H1 (cell line): ENCODE measurements around the gene PCDHB5. TPM values are rescaled to one million over a fixed set of nuclear protein-coding genes. Genes with fewer than 3 reads are reported as not detected.

Source experiments
- CTCF ChIA-PET: fragments of 300-600 bp; sonication (Branson Sonifier 250); formaldehyde crosslinking; loops from one replicate; lab custom pipeline; 2021; ENCODE audit not compliant: partially characterized antibody; lab: Charles Lee
- POLR2A ChIA-PET: fragments of 300-600 bp; sonication (Branson Sonifier 250); formaldehyde crosslinking; loops from one replicate; lab custom pipeline; 2021; ENCODE audit warnings: inconsistent platforms; ENCODE audit not compliant: partially characterized antibody; lab: Charles Lee
- DNase-seq, 2 experiments: peaks; one replicate each; pipeline versions ENCODE4 v3.0.0 to v3.0.0-alpha.2; 2010 to 2022; ENCODE audit warnings: low spot score in 2 of 2, low read depth in 1 of 2, mixed read lengths in 1 of 2
- FAIRE-seq: peaks from 2 replicates; lab custom pipeline; 2011; peaks lifted over from hg19 to GRCh38; lab: Jason Lieb, UNC
- H2AFZ ChIP-seq: 2 replicates; pipeline ENCODE4 v1.8.1; 2012; ENCODE audit warnings: low read length, inconsistent platforms
- H2AK5ac ChIP-seq: 2 replicates; pipeline ENCODE4 v1.6.1; 2013; ENCODE audit warnings: low read depth, low read length
- H2BK120ac ChIP-seq: replicated peaks from 2 replicates; pipeline ENCODE3; 2013; ENCODE audit warnings: low read depth, low read length, inconsistent platforms
- H2BK12ac ChIP-seq: 2 replicates; pipeline ENCODE4 v1.6.1; 2013; ENCODE audit warnings: low read depth, low read length
- H2BK15ac ChIP-seq: 2 replicates; pipeline ENCODE4 v1.6.1; 2013; ENCODE audit warnings: low read length
- H2BK20ac ChIP-seq: 2 replicates; pipeline ENCODE4 v1.6.1; 2013; ENCODE audit warnings: low read length
- H2BK5ac ChIP-seq: 2 replicates; pipeline ENCODE4 v1.6.1; 2013; ENCODE audit warnings: low read depth, low read length
- H3K14ac ChIP-seq: 2 replicates; pipeline ENCODE4 v1.6.1; 2013; ENCODE audit warnings: inconsistent platforms; ENCODE audit not compliant: insufficient read length
- H3K18ac ChIP-seq: 2 replicates; pipeline ENCODE4 v1.6.1; 2013; ENCODE audit warnings: low read length; ENCODE audit errors: extremely low read depth
- H3K23ac ChIP-seq: 2 replicates; pipeline ENCODE4 v1.6.1; 2013; ENCODE audit warnings: inconsistent platforms; ENCODE audit not compliant: insufficient read length
- H3K23me2 ChIP-seq: 2 replicates; pipeline ENCODE4 v1.6.1; 2013; ENCODE audit warnings: low read depth, low read length
- H3K27ac ChIP-seq: 2 replicates; pipeline ENCODE4 v1.6.1; 2011; ENCODE audit warnings: low read depth, low read length, inconsistent platforms
- H3K27me3 ChIP-seq, 4 experiments: replicated peaks in 1 of 4; 1 replicate in 1 of 4; 2 replicates in 3 of 4; pipeline versions ENCODE4 v1.6.1 to v1.8.1; 2011 to 2013; ENCODE audit warnings: low read length in 3 of 4, mild to moderate bottlenecking in 3 of 4, inconsistent platforms in 2 of 4, mixed read lengths in 2 of 4, moderate library complexity in 1 of 4; ENCODE audit not compliant: control insufficient read depth in 3 of 4, insufficient read depth in 3 of 4; ENCODE audit errors: extremely low read depth in 1 of 4
- H3K36me3 ChIP-seq, 4 experiments: 2 replicates each; pipeline versions ENCODE4 v1.6.1 to v1.8.1; 2011 to 2013; ENCODE audit warnings: mild to moderate bottlenecking in 4 of 4, low read length in 3 of 4, moderate library complexity in 2 of 4, control low read depth in 1 of 4, inconsistent platforms in 1 of 4; ENCODE audit not compliant: insufficient read depth in 4 of 4, control insufficient read depth in 2 of 4
- H3K4ac ChIP-seq: replicated peaks from 2 replicates; pipeline ENCODE3; 2013; ENCODE audit warnings: low read length, low read depth, mixed read lengths, inconsistent platforms; ENCODE audit not compliant: insufficient read length
- H3K4me1 ChIP-seq, 4 experiments: replicated peaks in 1 of 4; 1 replicate in 1 of 4; 2 replicates in 3 of 4; pipeline versions ENCODE4 v1.6.1 to v1.8.1; 2011 to 2013; ENCODE audit warnings: low read length in 3 of 4, inconsistent platforms in 2 of 4, mixed read lengths in 1 of 4; ENCODE audit not compliant: insufficient read depth in 4 of 4, control insufficient read depth in 3 of 4
- H3K4me2 ChIP-seq, 2 experiments: 2 replicates each; pipeline versions ENCODE4 v1.6.1 to v1.8.1; 2011 to 2013; ENCODE audit warnings: low read depth in 2 of 2, low read length in 2 of 2, control low read depth in 1 of 2, inconsistent platforms in 1 of 2, mild to moderate bottlenecking in 1 of 2; ENCODE audit not compliant: insufficient read depth in 1 of 2
- H3K4me3 ChIP-seq, 4 experiments: fragments of 200-600, 300-600 bp in 1 of 4; sonication (generic), shearing (Covaris generic), sonication (Bioruptor Twin) in 1 of 4; 2 replicates each; pipeline versions ENCODE4 v1.5.1 to v1.8.1; 2011 to 2016; ENCODE audit warnings: low read length in 4 of 4, low read depth in 3 of 4, control low read depth in 2 of 4, inconsistent platforms in 2 of 4, mild to moderate bottlenecking in 2 of 4, mixed read lengths in 1 of 4, moderate library complexity in 1 of 4; ENCODE audit not compliant: insufficient read depth in 2 of 4; ENCODE audit errors: extremely low read depth in 1 of 4
- H3K56ac ChIP-seq: replicated peaks from 2 replicates; pipeline ENCODE3; 2013; ENCODE audit warnings: low read depth, mild to moderate bottlenecking, mixed read lengths, low read length, inconsistent platforms; ENCODE audit not compliant: insufficient read length
- H3K79me1 ChIP-seq: 2 replicates; pipeline ENCODE4 v1.6.1; 2013; ENCODE audit warnings: low read depth, low read length, control low read depth
- H3K79me2 ChIP-seq, 2 experiments: 2 replicates each; pipeline versions ENCODE4 v1.6.1 to v1.8.1; 2012 to 2013; ENCODE audit warnings: low read length in 2 of 2, mild to moderate bottlenecking in 2 of 2, inconsistent platforms in 1 of 2; ENCODE audit not compliant: insufficient read depth in 2 of 2, control insufficient read depth in 1 of 2
- H3K9ac ChIP-seq, 4 experiments: replicated peaks in 1 of 4; 1 replicate in 1 of 4; 2 replicates in 3 of 4; pipeline versions ENCODE4 v1.6.1 to v1.8.1; 2011 to 2013; ENCODE audit warnings: low read depth in 3 of 4, low read length in 3 of 4, control low read depth in 2 of 4, mild to moderate bottlenecking in 2 of 4, moderate library complexity in 2 of 4, inconsistent platforms in 1 of 4; ENCODE audit errors: extremely low read depth in 1 of 4
- H3K9me3 ChIP-seq, 2 experiments: 2 replicates each; pipeline versions ENCODE4 v1.6.1 to v1.8.1; 2012 to 2013; ENCODE audit warnings: mild to moderate bottlenecking in 2 of 2, moderate library complexity in 2 of 2, control low read depth in 1 of 2, inconsistent platforms in 1 of 2, low read depth in 1 of 2, low read length in 1 of 2, mixed read lengths in 1 of 2; ENCODE audit not compliant: insufficient read depth in 2 of 2
- H4K20me1 ChIP-seq, 2 experiments: replicated peaks in 1 of 2; 2 replicates each; pipeline versions ENCODE3 to v1.8.1; 2011 to 2013; ENCODE audit warnings: inconsistent platforms in 2 of 2, low read length in 2 of 2, mild to moderate bottlenecking in 1 of 2; ENCODE audit not compliant: insufficient read depth in 2 of 2, control insufficient read depth in 1 of 2
- H4K5ac ChIP-seq: 2 replicates; pipeline ENCODE4 v1.6.1; 2013; ENCODE audit warnings: low read length, low read depth, mixed read lengths, inconsistent platforms; ENCODE audit not compliant: insufficient read length
- H4K8ac ChIP-seq: 2 replicates; pipeline ENCODE4 v1.8.0; 2013; ENCODE audit warnings: mild to moderate bottlenecking, moderate library complexity, low read length, inconsistent platforms; ENCODE audit not compliant: insufficient read depth; ENCODE audit errors: extremely low read depth
- H4K91ac ChIP-seq: replicated peaks from 2 replicates; pipeline ENCODE3; 2013; ENCODE audit warnings: low read length, mixed read lengths, inconsistent platforms; ENCODE audit not compliant: insufficient read length
- ASH2L ChIP-seq: fragments of 200-600, 300-600 bp; sonication (generic); IDR thresholded peaks from one replicate; pipeline ENCODE4 v1.7.1; 2017; ENCODE audit warnings: low read length
- CHD2 ChIP-seq: IDR thresholded peaks from 2 replicates; pipeline ENCODE4 v1.6.1; 2012; ENCODE audit warnings: low read length, improper control_type of control experiment
- CTCF ChIP-seq, 3 experiments: IDR thresholded peaks; 1 replicate in 2 of 3; 2 replicates in 1 of 3; pipeline versions ENCODE4 v1.5.1 to v1.6.1; 2011; ENCODE audit warnings: low read length in 3 of 3, mild to moderate bottlenecking in 3 of 3, inconsistent platforms in 2 of 3, low read depth in 1 of 3, moderate library complexity in 1 of 3; ENCODE audit not compliant: insufficient read depth in 1 of 3; ENCODE audit errors: control extremely low read depth in 1 of 3
- EZH2 ChIP-seq: fragments of 200-600 bp; sonication (generic); IDR thresholded peaks from 2 replicates; pipeline ENCODE4 v1.7.1; 2012; ENCODE audit warnings: low read depth, mild to moderate bottlenecking, moderate library complexity, low read length, inconsistent platforms; ENCODE audit not compliant: severe bottlenecking
- POLR2AphosphoS5 ChIP-seq: IDR thresholded peaks from 2 replicates; pipeline ENCODE4 v1.6.1; 2011; ENCODE audit warnings: low read depth, low read length
- RAD21 ChIP-seq, 2 experiments: IDR thresholded peaks in 1 of 2; conservative IDR thresholded peaks in 1 of 2; 2 replicates each; pipeline ENCODE4 v1.6.1; 2011; ENCODE audit warnings: low read depth in 2 of 2, low read length in 2 of 2, improper control_type of control experiment in 1 of 2, inconsistent platforms in 1 of 2, mild to moderate bottlenecking in 1 of 2, moderate library complexity in 1 of 2
- SP1 ChIP-seq: IDR thresholded peaks from 2 replicates; pipeline ENCODE4 v1.6.1; 2011; ENCODE audit warnings: low read depth, low read length
- WGBS, 2 experiments: shearing (Covaris generic) in 1 of 2; methylation state at CpG; one replicate each; pipeline versions ENCODE4 v1.1.6 to v1.1.7; 2013 to 2015; ENCODE audit warnings: low lambda C conversion rate in 2 of 2, mixed read lengths in 2 of 2, inconsistent platforms in 1 of 2, low coverage in 1 of 2, missing lambda C conversion rate in 1 of 2; ENCODE audit not compliant: insufficient replicate concordance in 2 of 2, insufficient coverage in 1 of 2, insufficient read length in 1 of 2; ENCODE audit errors: extremely low coverage in 1 of 2, missing lambda C conversion rate in 1 of 2; 5-methylcytosine and 5-hydroxymethylcytosine counted together
- polyA plus RNA-seq, 7 experiments: library from polyadenylated mRNA; depleted of rRNA in 3 of 7; stranded (reverse) in 5 of 7; unstranded in 2 of 7; fragments of >200 nt in 5 of 7; fragments of 200-250 nt in 2 of 7; gene quantifications; 1 replicate in 5 of 7; 2 replicates in 1 of 7; 4 replicates in 1 of 7; pipeline versions ENCODE4 v1.2.1 to v1.2.3, GENCODE V29; 2011 to 2013; ENCODE audit warnings: missing spikeins in 2 of 7, mixed read lengths in 2 of 7
- total RNA-seq: library from RNA; stranded (reverse); fragmentation: NEBNext Ultra II Directional; extraction: Animal tissue kit (Norgen Biotek cat#: 25700); gene quantifications from 2 replicates; pipeline ENCODE4 v1.2.1, GENCODE V29; 2021
- TF ChIP-seq, protein P1 (sequence below): IDR thresholded peaks from 2 replicates; pipeline ENCODE4 v1.6.1; 2011; ENCODE audit warnings: low read depth, mild to moderate bottlenecking, low read length; ENCODE audit not compliant: insufficient read depth

Gene PCDHB5
- total and polyA plus RNA-seq, 2 of the 8 experiments (the other 6 are each of a cell fraction or from before 2014, with no cell fraction given): 2.4 to 8.2 TPM

- CTCF ChIA-PET: interaction anchor here (0.7 to 3.3 kb wide), 42 partner anchors 9 to 443 kb away, joined by 3 to 23 read pairs (median 4); partner anchors contain the start of genes PCDHA4, PCDHB10, PCDHB11 and PCDHB13
Observed at GRCh38 chr5:141121563-141121962, 13.4 kb upstream of the PCDHB5 start, which contains the start of gene PCDHB4. Gene PCDHB4, plus strand, starts transcription at chr5:141121818. Its CDS starts 181 bp downstream, at chr5:141121999.

More at GRCh38 chr5:141121563-141121962, 13.4 kb upstream of the PCDHB5 start, which contains the start of gene PCDHB4:
- TF ChIP-seq POLR2AphosphoS5 (no peak), ASH2L (no peak), SP1 (no peak), CTCF (IDR thresholded peaks at IDR 0.05; ENCODE audit: control extremely low read depth in 1 of 3, insufficient read depth in 1 of 3, low read depth in 1 of 3, low read length in 3 of 3) (peak; percentile 10 to 70 (median 63); a peak in 3 of 4 replicates), RAD21 (IDR thresholded peaks at IDR 0.05 in 1 of 2, conservative IDR thresholded peaks at IDR 0.05 in 1 of 2; ENCODE audit: low read depth in 2 of 2, low read length in 2 of 2) (peak; percentile 77 to 78), EZH2 (no peak), CHD2 (no peak)
- TF ChIP-seq, protein P1, sequence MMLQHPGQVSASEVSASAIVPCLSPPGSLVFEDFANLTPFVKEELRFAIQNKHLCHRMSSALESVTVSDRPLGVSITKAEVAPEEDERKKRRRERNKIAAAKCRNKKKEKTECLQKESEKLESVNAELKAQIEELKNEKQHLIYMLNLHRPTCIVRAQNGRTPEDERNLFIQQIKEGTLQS: no peak
- TF ChIP-seq, all 59 proteins: peak for 2
- DNase-seq (no peak), FAIRE-seq (peak; percentile 94)
- Histone ChIP-seq H4K5ac (no peak within 1 kb of the TSS), H2AFZ (no peak within 1 kb of the TSS), H3K56ac (no peak within 1 kb of the TSS), H3K23me2 (no peaks in the 10 kb centered on the region), H3K23ac (no peak within 1 kb of the TSS), H4K91ac (no peak within 1 kb of the TSS), H3K27me3 (no peaks in the 10 kb centered on the region), H3K4me1 (no peaks in the 10 kb centered on the region), H2BK5ac (no peak within 1 kb of the TSS), H4K20me1 (no peaks in the 10 kb centered on the region), H3K27ac (no peak within 1 kb of the TSS), H3K79me2 (no peaks in the 10 kb centered on the region), H3K4ac (no peak within 1 kb of the TSS), H3K36me3 (no peaks in the 10 kb centered on the region), H3K9me3 (peaks cover 0 to 2% of the 10 kb centered on the region in 2 experiments; a peak in 1 of 4 replicates), H3K79me1 (no peaks in the 10 kb centered on the region), H4K8ac (no peak within 1 kb of the TSS), H3K4me3 (no peak within 1 kb of the TSS; a peak in 2 of 8 replicates), H3K18ac (no peak within 1 kb of the TSS), H2BK15ac (no peak within 1 kb of the TSS), H2BK12ac (no peak within 1 kb of the TSS), H2AK5ac (no peak within 1 kb of the TSS), H2BK20ac (no peak within 1 kb of the TSS), H2BK120ac (no peak within 1 kb of the TSS), H3K14ac (no peak within 1 kb of the TSS), H3K9ac (no peak within 1 kb of the TSS), H3K4me2 (peak within 1 kb of the TSS in 1 of 2 experiments; percentile 32; a peak in 1 of 4 replicates)
- 50% methylated on average over 16 of the region's 16 CpGs; no CpG with 5 or more reads in 1 of the 2 experiments for WGBS, 2 experiments
- POLR2A ChIA-PET: interaction anchor here (1.7 to 2.0 kb wide), 2 partner anchors 14 to 20 kb away, joined by 4 to 11 read pairs; partner anchors contain the start of gene PCDHB5
